DMS153 (cell line): Measurements from ENCODE around the gene GABRG3.

Experiments
- DNase-seq: peaks from one replicate; lab custom pipeline; 2025; lab: John Stamatoyannopoulos, UW

Gene GABRG3

GRCh38 chr15:27464941-27465612 is 494.1 kb downstream of the GABRG3 start:
- DNase-seq, result no peak

- no peak for DNase-seq
Measured at GRCh38 chr15:27466758-27467157, 495.8 kb downstream of the GABRG3 start.

- no peak for DNase-seq
Measured at GRCh38 chr15:27468151-27468591, 497.2 kb downstream of the GABRG3 start.

- DNase-seq, result no peak
Measured at GRCh38 chr15:27473845-27474244, 502.9 kb downstream of the GABRG3 start.

- DNase-seq, result no peak
Measured at GRCh38 chr15:27475395-27475794, 504.4 kb downstream of the GABRG3 start.

GRCh38 chr15:27479296-27480140 is 508.5 kb downstream of the GABRG3 start:
- DNase-seq, result peak; percentile 71

- DNase-seq, result no peak
Measured at GRCh38 chr15:27480141-27480530, 509.2 kb downstream of the GABRG3 start.

GRCh38 chr15:27480642-27481041 is 509.7 kb downstream of the GABRG3 start:
- DNase-seq, result no peak

GRCh38 chr15:27481768-27482167 is 510.8 kb downstream of the GABRG3 start:
- DNase-seq, result no peak

GRCh38 chr15:27482287-27482686 is 511.3 kb downstream of the GABRG3 start:
- no peak for DNase-seq

GRCh38 chr15:27483124-27483523 is 512.1 kb downstream of the GABRG3 start:
- DNase-seq, result no peak

- DNase-seq, result no peak
Measured at GRCh38 chr15:27485265-27485664, 514.3 kb downstream of the GABRG3 start.

GRCh38 chr15:27486051-27486450 is 515.1 kb downstream of the GABRG3 start:
- peak; percentile 65 for DNase-seq

- DNase-seq, result peak; percentile 69
Measured at GRCh38 chr15:27486683-27487647, 516.0 kb downstream of the GABRG3 start.

- DNase-seq, result no peak
Measured at GRCh38 chr15:27487846-27488245, 516.9 kb downstream of the GABRG3 start.

- DNase-seq, result no peak
Measured at GRCh38 chr15:27490867-27491595, 520.0 kb downstream of the GABRG3 start.

GRCh38 chr15:27491666-27492621 is 521.0 kb downstream of the GABRG3 start:
- no peak for DNase-seq

- no peak for DNase-seq
Measured at GRCh38 chr15:27495963-27496459, 525.0 kb downstream of the GABRG3 start.

- no peak for DNase-seq
Measured at GRCh38 chr15:27498700-27499099, 527.7 kb downstream of the GABRG3 start.

- DNase-seq, result no peak
Measured at GRCh38 chr15:27499191-27499590, 528.2 kb downstream of the GABRG3 start.
